HTR-8/SVneo (cell line): ENCODE measurements around the gene TBKBP1.
"Not testable (repeated sequence)": the region's sequence is repeated elsewhere in the genome, so short reads cannot be mapped to it uniquely, and the experiment has no call there.

Source experiments
- DNase-seq: peaks from one replicate; pipeline ENCODE4 v3.0.0; 2011; ENCODE audit warnings: low spot score, mixed read lengths; ENCODE audit not compliant: insufficient read length
- FAIRE-seq: peaks from 2 replicates; lab custom pipeline; 2011; peaks lifted over from hg19 to GRCh38; lab: Jason Lieb, UNC

The TBKBP1 gene

GRCh38 chr17:47676199-47676472 lies 17.8 kb upstream of the TBKBP1 start:
- no peak for FAIRE-seq
- no peak for DNase-seq

- FAIRE-seq (no peak), DNase-seq (no peak)
Measured at GRCh38 chr17:47676510-47677165, 17.3 kb upstream of the TBKBP1 start.

GRCh38 chr17:47678196-47678595 lies 15.8 kb upstream of the TBKBP1 start:
- FAIRE-seq = no peak
- DNase-seq = no peak

GRCh38 chr17:47682138-47682537 lies 11.8 kb upstream of the TBKBP1 start:
- DNase-seq = no peak
- no peak for FAIRE-seq

- not testable (repeated sequence) for FAIRE-seq, DNase-seq
Measured at GRCh38 chr17:47682727-47683126, 11.2 kb upstream of the TBKBP1 start.

GRCh38 chr17:47684025-47684424 lies 9.9 kb upstream of the TBKBP1 start:
- FAIRE-seq (no peak), DNase-seq (no peak)

- FAIRE-seq = no peak
Measured at GRCh38 chr17:47684535-47685193, 9.3 kb upstream of the TBKBP1 start.

GRCh38 chr17:47685556-47686275 lies 8.2 kb upstream of the TBKBP1 start:
- DNase-seq (no peak), FAIRE-seq (peak; percentile 64)

More at GRCh38 chr17:47684535-47685193, 9.3 kb upstream of the TBKBP1 start:
- DNase-seq = no peak

GRCh38 chr17:47686276-47686635 lies 7.7 kb upstream of the TBKBP1 start:
- FAIRE-seq (peak; percentile 33), DNase-seq (no peak)

GRCh38 chr17:47686664-47687327 lies 7.2 kb upstream of the TBKBP1 start:
- FAIRE-seq (no peak), DNase-seq (no peak)

- DNase-seq (no peak), FAIRE-seq (no peak)
Measured at GRCh38 chr17:47687328-47687690, 6.7 kb upstream of the TBKBP1 start.

- DNase-seq (no peak), FAIRE-seq (no peak)
Measured at GRCh38 chr17:47687748-47688147, 6.2 kb upstream of the TBKBP1 start.

GRCh38 chr17:47690121-47690520 lies 3.8 kb upstream of the TBKBP1 start:
- DNase-seq (no peak), FAIRE-seq (no peak)

- no peak for DNase-seq
- FAIRE-seq = peak; percentile 16
Measured at GRCh38 chr17:47692137-47692894, 1.6 kb upstream of the TBKBP1 start.

- FAIRE-seq = peak; percentile 89
- no peak for DNase-seq
Measured at GRCh38 chr17:47692895-47693730, 848 bp upstream of the TBKBP1 start.

GRCh38 chr17:47694581-47695428 lies 844 bp downstream of the TBKBP1 start:
- DNase-seq (peak; percentile 74), FAIRE-seq (peak; percentile 96)

- DNase-seq (no peak), FAIRE-seq (no peak)
Measured at GRCh38 chr17:47695429-47696376, 1.7 kb downstream of the TBKBP1 start.
